ENCODE measurements around the gene ESRRA.

DNA sequence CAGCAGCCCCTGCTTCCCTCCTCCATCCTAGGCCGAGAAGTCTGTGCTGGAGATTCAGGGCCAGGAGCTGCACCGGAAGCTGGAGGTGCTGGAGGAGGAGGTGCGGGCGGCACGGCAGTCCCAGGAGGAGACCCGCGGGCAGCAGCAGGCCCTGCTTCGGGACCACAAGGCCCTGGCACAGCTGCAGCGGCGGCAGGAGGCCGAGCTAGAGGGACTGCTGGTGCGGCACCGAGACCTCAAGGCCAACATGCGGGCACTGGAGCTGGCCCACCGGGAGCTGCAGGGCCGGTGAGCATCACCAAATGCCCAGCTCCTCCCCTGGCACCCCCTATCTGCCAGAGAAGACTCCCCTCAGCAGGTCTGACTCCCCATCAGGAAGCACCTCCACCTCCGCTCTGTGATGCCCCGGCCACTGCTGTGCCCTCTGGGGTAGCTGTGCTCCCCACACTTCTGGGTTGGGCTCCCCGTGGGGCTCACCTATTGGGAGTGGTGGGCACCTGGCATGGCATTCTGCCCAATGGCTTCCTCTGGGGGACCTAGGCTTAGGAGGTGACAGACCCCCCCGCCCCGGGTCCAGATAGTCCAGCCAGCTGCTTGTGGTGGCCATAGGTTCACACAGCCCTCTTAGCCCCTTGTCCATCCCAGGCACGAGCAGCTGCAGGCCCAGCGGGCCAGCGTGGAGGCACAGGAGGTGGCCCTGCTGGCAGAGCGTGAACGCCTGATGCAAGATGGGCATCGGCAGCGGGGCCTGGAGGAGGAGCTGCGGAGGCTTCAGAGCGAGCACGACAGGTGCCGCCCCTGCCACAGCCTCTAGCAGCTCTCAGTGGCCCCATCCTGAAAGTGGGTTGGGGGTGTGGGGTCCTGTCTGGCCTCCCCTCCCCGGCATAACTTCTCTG, 47.0 kb downstream of the ESRRA start:
- TF ChIP-seq YY1 (IDR thresholded peaks at IDR 0.05; ENCODE audit: insufficient read depth, insufficient read length) (no peak), SUZ12 (IDR thresholded peaks at IDR 0.05; ENCODE audit: extremely low read depth, insufficient read depth, insufficient read length) (no peak), ZNF274 (IDR thresholded peaks at IDR 0.05; ENCODE audit: low read depth, low read length) (no peak)
